Activated CD4-positive, alpha-beta T cell treated with anti-CD3 and anti-CD28 coated beads, Interleukin-2, amount 10 ng/mL, durations not matched to agents 24 days and 14 days (primary cell): Measurements from ENCODE around the gene IFNL1. TPM values are rescaled to one million over a fixed set of nuclear protein-coding genes. Genes with fewer than 3 reads are reported as not detected.
"Not testable (repeated sequence)": the region's sequence is repeated elsewhere in the genome, so short reads cannot be mapped to it uniquely, and the experiment has no call there.

Experiments
- DNase-seq: peaks from one replicate; pipeline ENCODE4 v3.0.0; 2022
- H3K27ac Mint-ChIP-seq: one replicate; pipeline ENCODE4 v1.8.0; 2022; ENCODE audit warnings: mild to moderate bottlenecking, mixed read lengths
- H3K27me3 Mint-ChIP-seq: one replicate; pipeline ENCODE4 v1.8.0; 2022; ENCODE audit warnings: mixed read lengths
- H3K36me3 Mint-ChIP-seq: one replicate; pipeline ENCODE4 v1.8.0; 2022; ENCODE audit warnings: low read depth, mild to moderate bottlenecking, mixed read lengths
- H3K4me1 Mint-ChIP-seq: one replicate; pipeline ENCODE4 v1.8.0; 2021; ENCODE audit warnings: mixed read lengths
- H3K4me3 Mint-ChIP-seq: one replicate; pipeline ENCODE4 v1.8.0; 2022; ENCODE audit warnings: mild to moderate bottlenecking, moderate library complexity, mixed read lengths
- H3K9me3 Mint-ChIP-seq: one replicate; pipeline ENCODE4 v1.8.0; 2021; ENCODE audit warnings: mixed read lengths
- intact Hi-C: fragments of 100-400 bp; cut with micrococcal nuclease; formaldehyde crosslinking; loops from one replicate; pipeline ENCODE4 v1.15.1; 2023
- total RNA-seq: library from RNA; stranded (reverse); gene quantifications from 2 replicates; pipeline ENCODE4 v1.2.3, GENCODE V29; 2022

Gene IFNL1
- total RNA-seq, 1 donor from 2014 or later: not detected

GRCh38 chr19:39308531-39309304, 12.5 kb downstream of the IFNL1 start:
- intact Hi-C loops: no loop called here
- peaks cover 30% of the 10 kb centered on the region for H3K36me3 Mint-ChIP-seq
- H3K9me3 Mint-ChIP-seq: no peaks in the 10 kb centered on the region
- no peak for DNase-seq
- no peak overlapping the region for H3K27ac Mint-ChIP-seq
- no peaks in the 10 kb centered on the region for H3K4me1 Mint-ChIP-seq
- H3K4me3 Mint-ChIP-seq: no peak overlapping the region
- H3K27me3 Mint-ChIP-seq: no peaks in the 10 kb centered on the region

DNA sequence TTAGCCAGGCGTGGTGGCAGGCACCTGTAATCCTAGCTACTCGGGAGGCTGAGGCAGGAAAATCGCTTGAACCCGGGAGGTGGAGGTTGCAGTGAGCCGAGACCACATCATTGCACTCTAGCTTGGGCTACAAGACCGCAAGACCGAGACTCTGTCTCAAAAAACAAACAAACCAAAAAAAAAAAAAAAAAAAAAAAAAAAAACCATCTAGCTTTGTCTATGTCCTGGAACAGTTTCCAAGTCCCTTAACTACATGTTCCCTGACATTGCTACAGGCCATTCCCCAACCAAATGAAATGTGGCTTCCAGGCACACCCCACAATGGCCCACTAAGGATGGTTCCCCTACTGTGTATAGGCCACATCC, 13.1 kb downstream of the IFNL1 start:
- intact Hi-C loops, H3K27ac Mint-ChIP-seq, H3K9me3 Mint-ChIP-seq, DNase-seq, H3K4me3 Mint-ChIP-seq, H3K27me3 Mint-ChIP-seq, H3K4me1 Mint-ChIP-seq: not testable (repeated sequence)
- peaks cover 33% of the 10 kb centered on the region for H3K36me3 Mint-ChIP-seq

- Mint-ChIP-seq H3K4me3 (no peak overlapping the region), H3K27ac (no peak overlapping the region), H3K9me3 (no peaks in the 10 kb centered on the region), H3K27me3 (no peaks in the 10 kb centered on the region), H3K36me3 (peaks cover 33% of the 10 kb centered on the region), H3K4me1 (no peaks in the 10 kb centered on the region)
- no peak for DNase-seq
- intact Hi-C loops: no loop called here
These were observed 14.5 kb downstream of the IFNL1 start for GRCh38 chr19:39310558-39311311.

DNA sequence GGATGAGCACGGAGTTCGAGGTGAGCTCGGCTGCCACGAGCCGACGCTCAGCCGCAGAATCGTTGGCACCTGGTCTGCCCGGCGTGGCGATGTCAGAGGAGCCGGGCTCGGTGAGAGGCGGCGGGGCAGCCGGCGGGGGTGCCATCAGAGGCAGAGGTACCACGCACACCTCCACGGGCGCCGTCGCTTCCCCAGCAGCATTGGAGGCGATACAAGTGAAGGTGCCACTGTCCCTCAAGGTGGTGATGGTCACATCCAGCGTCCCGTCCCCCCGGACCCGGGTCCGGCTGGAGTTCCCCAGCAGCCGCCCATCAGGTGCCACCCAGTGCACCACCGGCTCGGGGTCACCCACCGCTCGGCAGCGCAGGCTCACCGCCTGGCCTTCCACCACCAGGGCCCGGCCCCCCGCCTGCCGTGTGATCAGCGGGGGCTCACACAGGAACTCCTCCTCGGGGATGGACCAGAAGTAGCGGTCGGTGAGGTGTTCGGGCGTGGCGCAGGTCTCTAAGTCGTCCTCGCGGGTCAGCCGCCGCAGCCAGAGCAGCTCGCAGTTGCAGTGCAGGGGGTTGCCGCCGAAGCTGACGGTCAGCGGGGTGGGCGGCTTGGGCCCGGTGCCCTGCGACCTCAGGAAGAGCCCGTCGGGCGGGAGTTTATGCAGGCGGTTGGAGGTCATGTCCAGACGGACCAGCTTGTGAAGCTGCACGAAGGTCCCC, 18.0 kb downstream of the IFNL1 start:
- H3K9me3 Mint-ChIP-seq: no peaks in the 10 kb centered on the region
- no peak for DNase-seq
- no peaks in the 10 kb centered on the region for H3K27me3 Mint-ChIP-seq
- intact Hi-C loops: no loop called here
- H3K4me1 Mint-ChIP-seq: peaks cover 2% of the 10 kb centered on the region
- H3K36me3 Mint-ChIP-seq: peaks cover 32% of the 10 kb centered on the region
- H3K4me3 Mint-ChIP-seq: no peak overlapping the region
- H3K27ac Mint-ChIP-seq: no peak overlapping the region

GRCh38 chr19:39315933-39316332, 19.7 kb downstream of the IFNL1 start:
- H3K4me1 Mint-ChIP-seq: peaks cover 8% of the 10 kb centered on the region
- intact Hi-C loops: no loop called here
- H3K9me3 Mint-ChIP-seq: no peaks in the 10 kb centered on the region
- no peak for DNase-seq
- no peak overlapping the region for H3K4me3 Mint-ChIP-seq
- peaks cover 25% of the 10 kb centered on the region for H3K36me3 Mint-ChIP-seq
- no peak overlapping the region for H3K27ac Mint-ChIP-seq
- peaks cover 2% of the 10 kb centered on the region for H3K27me3 Mint-ChIP-seq

GRCh38 chr19:39316627-39317321, 20.6 kb downstream of the IFNL1 start:
- H3K36me3 Mint-ChIP-seq: peaks cover 22% of the 10 kb centered on the region
- no peak overlapping the region for H3K27ac Mint-ChIP-seq
- H3K4me1 Mint-ChIP-seq: peaks cover 15% of the 10 kb centered on the region
- H3K9me3 Mint-ChIP-seq: no peaks in the 10 kb centered on the region
- H3K27me3 Mint-ChIP-seq: peaks cover 9% of the 10 kb centered on the region
- no peak overlapping the region for H3K4me3 Mint-ChIP-seq
- intact Hi-C loops: no loop called here
- DNase-seq: no peak

DNA sequence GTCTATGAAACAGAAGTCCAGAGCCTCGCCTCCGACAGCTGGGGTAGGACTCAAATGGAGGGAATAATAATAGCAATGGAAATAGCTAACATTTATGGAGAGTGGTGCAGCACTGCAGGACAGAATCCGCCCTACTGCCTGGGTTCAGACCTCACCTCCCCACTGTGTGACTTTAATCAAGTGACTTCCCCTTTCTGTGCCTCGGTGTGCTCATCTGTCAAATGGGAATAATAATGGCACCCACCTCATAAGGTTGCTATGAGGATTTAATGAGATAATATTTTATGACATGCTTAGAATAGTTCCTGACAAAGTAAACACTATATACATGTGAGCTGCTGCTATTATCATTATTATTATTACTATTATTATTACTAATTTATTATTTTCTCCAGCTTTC, 21.3 kb downstream of the IFNL1 start:
- intact Hi-C loops: no loop called here
- peaks cover 10% of the 10 kb centered on the region for H3K27me3 Mint-ChIP-seq
- no peak for DNase-seq
- H3K4me1 Mint-ChIP-seq: peaks cover 16% of the 10 kb centered on the region
- no peaks in the 10 kb centered on the region for H3K9me3 Mint-ChIP-seq
- H3K4me3 Mint-ChIP-seq: no peak overlapping the region
- H3K27ac Mint-ChIP-seq: no peak overlapping the region
- H3K36me3 Mint-ChIP-seq: peaks cover 23% of the 10 kb centered on the region

- Mint-ChIP-seq H3K4me1 (peaks cover 21% of the 10 kb centered on the region), H3K36me3 (peaks cover 22% of the 10 kb centered on the region), H3K4me3 (no peak overlapping the region), H3K27me3 (peaks cover 10% of the 10 kb centered on the region), H3K27ac (no peak overlapping the region), H3K9me3 (no peaks in the 10 kb centered on the region)
- intact Hi-C loops: no loop called here
- no peak for DNase-seq
These were observed 21.9 kb downstream of the IFNL1 start for GRCh38 chr19:39318071-39318470.

GRCh38 chr19:39318690-39319089, 22.5 kb downstream of the IFNL1 start:
- Mint-ChIP-seq H3K4me1 (peaks cover 23% of the 10 kb centered on the region), H3K9me3 (no peaks in the 10 kb centered on the region), H3K27me3 (peaks cover 10% of the 10 kb centered on the region), H3K36me3 (peaks cover 21% of the 10 kb centered on the region), H3K27ac (no peak overlapping the region), H3K4me3 (peak overlapping the region; percentile 76)
- intact Hi-C loops: no loop called here
- DNase-seq: no peak

- Mint-ChIP-seq H3K36me3 (peaks cover 18% of the 10 kb centered on the region), H3K4me3 (peak overlapping the region; percentile 76), H3K9me3 (no peaks in the 10 kb centered on the region), H3K27me3 (peaks cover 10% of the 10 kb centered on the region), H3K27ac (peak overlapping the region; percentile 42), H3K4me1 (peaks cover 23% of the 10 kb centered on the region)
- intact Hi-C loops: no loop called here
- no peak for DNase-seq
These were observed 23.1 kb downstream of the IFNL1 start for GRCh38 chr19:39319098-39319891.

- DNase-seq: no peak
- H3K27ac Mint-ChIP-seq: peak overlapping the region; percentile 45
- H3K36me3 Mint-ChIP-seq: peaks cover 18% of the 10 kb centered on the region
- intact Hi-C loops: no loop called here
- H3K9me3 Mint-ChIP-seq: no peaks in the 10 kb centered on the region
- H3K4me3 Mint-ChIP-seq: peak overlapping the region; percentile 79
- H3K4me1 Mint-ChIP-seq: peaks cover 23% of the 10 kb centered on the region
- H3K27me3 Mint-ChIP-seq: peaks cover 10% of the 10 kb centered on the region
These were observed 23.7 kb downstream of the IFNL1 start for GRCh38 chr19:39319892-39320248.

DNA sequence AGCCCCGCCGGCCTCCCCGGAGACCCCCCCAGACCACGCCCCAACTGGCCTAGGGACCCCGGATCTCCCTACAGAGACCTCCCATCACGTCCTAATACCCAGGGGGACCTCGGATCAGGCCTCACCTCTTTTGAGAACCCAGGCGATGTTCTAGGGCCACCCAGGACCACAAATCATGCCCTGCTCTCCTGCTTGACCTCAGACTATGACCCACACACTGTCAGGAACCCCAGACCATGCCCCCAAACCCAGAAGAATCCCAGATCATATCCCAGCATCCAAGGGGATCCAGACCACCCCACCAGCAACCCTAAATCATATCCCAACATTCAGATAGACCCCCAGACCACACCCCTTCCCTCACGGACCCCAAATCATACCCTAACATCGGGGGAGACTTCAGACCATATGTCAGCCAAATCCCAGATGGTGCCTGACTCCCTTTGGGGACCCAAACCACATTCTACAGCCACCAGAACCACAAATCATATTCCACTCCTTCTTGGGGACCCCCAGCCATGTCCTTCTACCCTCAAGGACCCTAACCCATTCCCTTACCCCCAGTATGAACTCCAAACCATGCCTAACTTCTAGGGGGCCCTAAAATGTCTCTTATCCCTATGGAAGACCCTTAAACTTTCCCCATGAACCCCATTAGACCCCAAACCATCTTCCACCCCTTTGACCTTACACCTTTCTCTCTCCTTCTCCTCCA, 25.1 kb downstream of the IFNL1 start:
- Mint-ChIP-seq H3K36me3 (peaks cover 22% of the 10 kb centered on the region), H3K4me1 (peaks cover 23% of the 10 kb centered on the region), H3K27me3 (peaks cover 10% of the 10 kb centered on the region), H3K27ac (peak overlapping the region; percentile 13), H3K9me3 (no peaks in the 10 kb centered on the region), H3K4me3 (peak overlapping the region; percentile 64)
- intact Hi-C loops: no loop called here
- no peak for DNase-seq

- intact Hi-C loops: no loop called here
- peak overlapping the region; percentile 64 for H3K4me3 Mint-ChIP-seq
- peaks cover 23% of the 10 kb centered on the region for H3K4me1 Mint-ChIP-seq
- peaks cover 10% of the 10 kb centered on the region for H3K27me3 Mint-ChIP-seq
- peaks cover 25% of the 10 kb centered on the region for H3K36me3 Mint-ChIP-seq
- no peak for DNase-seq
- no peaks in the 10 kb centered on the region for H3K9me3 Mint-ChIP-seq
- H3K27ac Mint-ChIP-seq: no peak overlapping the region
These were observed 25.6 kb downstream of the IFNL1 start for GRCh38 chr19:39321832-39322176.
